ENCODE results near the gene CENPQ.

The CENPQ gene

GRCh38 chr6:49541936-49542335 lies 78.8 kb downstream of the CENPQ start:
- no peak for DNase-seq (ENCODE audit: low spot score)
